ENCODE data around the gene MED13.

Gene MED13

DNA sequence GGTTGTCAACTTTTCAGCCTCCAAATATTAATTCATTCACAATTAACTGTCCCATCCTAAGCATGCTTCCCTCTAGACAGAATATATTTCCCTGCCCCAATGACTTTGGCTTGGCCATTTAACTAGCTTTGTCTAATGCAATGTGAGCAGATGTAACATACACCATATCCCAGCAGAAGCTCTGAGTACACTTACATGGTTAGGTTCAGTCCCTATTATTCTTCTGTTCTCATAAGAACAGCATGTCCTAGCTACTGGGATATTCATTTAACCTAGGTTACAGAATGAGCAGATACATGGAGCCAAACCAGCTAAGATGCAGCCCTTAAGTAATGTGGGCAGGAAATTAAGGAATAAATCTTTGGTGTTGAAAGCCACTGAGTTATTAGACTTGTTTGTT, 31.8 kb downstream of the MED13 start:
- TF ChIP-seq, protein P1, sequence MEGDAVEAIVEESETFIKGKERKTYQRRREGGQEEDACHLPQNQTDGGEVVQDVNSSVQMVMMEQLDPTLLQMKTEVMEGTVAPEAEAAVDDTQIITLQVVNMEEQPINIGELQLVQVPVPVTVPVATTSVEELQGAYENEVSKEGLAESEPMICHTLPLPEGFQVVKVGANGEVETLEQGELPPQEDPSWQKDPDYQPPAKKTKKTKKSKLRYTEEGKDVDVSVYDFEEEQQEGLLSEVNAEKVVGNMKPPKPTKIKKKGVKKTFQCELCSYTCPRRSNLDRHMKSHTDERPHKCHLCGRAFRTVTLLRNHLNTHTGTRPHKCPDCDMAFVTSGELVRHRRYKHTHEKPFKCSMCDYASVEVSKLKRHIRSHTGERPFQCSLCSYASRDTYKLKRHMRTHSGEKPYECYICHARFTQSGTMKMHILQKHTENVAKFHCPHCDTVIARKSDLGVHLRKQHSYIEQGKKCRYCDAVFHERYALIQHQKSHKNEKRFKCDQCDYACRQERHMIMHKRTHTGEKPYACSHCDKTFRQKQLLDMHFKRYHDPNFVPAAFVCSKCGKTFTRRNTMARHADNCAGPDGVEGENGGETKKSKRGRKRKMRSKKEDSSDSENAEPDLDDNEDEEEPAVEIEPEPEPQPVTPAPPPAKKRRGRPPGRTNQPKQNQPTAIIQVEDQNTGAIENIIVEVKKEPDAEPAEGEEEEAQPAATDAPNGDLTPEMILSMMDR (conservative IDR thresholded peaks at IDR 0.05): no peak

DNA sequence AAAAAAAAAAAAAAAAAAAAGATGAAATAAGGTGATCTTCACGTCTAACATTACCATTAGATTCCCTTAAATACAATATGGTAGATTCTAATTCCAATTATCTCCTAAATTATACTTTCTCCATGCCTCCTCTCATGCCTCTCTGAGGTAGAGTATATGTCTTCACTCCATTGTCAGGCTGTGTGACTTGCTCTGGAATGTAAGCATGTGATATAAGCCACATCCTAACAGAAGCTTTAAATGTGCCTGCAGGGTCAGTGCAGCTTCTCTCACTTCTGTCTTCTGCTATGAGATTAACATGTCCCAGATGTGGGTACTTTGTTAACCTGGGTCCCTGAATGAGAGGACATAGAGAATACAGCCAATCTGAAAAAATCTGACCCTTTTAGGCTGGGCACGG, 32.6 kb downstream of the MED13 start:
- H3K27ac ChIP-seq: no peak overlapping the region
- TF ChIP-seq, protein P1 (conservative IDR thresholded peaks at IDR 0.05): no peak

More for the DNA sequence above, 31.8 kb downstream of the MED13 start:
- H3K27ac ChIP-seq: no peak overlapping the region

DNA sequence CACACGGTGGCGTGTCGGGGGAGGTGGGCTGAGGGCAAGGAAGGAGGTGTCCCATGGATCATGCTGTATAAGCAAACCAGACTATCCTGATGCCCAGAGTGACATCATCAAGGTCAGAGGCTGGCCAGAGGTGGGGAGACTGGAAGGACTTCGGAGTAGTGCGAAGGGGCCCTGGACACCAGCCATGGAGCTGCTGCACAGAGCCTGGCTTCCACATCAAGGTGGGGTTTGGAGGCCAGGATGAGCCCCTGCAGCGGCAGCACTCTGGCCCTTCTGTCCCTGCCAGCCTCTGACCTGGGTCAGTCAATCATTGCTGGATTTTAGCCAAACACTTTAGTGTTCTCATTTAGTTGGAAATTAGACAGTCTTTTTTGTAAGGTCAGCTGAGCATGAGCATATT, 34.8 kb downstream of the MED13 start:
- TF ChIP-seq, protein P1 (conservative IDR thresholded peaks at IDR 0.05): no peak
- H3K27ac ChIP-seq: no peak overlapping the region

DNA sequence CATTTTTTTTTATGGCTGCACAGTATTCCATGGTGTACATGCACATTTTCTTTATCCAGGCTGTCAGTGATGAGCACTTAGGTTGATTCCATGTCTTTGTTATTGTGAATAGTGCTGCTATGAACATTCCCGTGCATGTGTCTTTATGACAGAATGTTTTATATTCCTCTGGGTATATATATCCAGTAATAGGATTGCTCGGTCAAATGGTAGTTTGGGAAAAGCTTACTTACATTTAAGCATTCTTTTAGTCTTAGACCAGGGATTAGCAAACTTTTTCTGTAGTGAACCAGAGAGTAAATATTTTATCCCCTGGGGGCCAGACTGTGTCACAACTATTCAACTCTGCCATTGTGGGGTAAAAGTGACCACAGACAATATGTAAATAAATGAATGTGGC, 40.2 kb downstream of the MED13 start:
- TF ChIP-seq, protein P1 (conservative IDR thresholded peaks at IDR 0.05): no peak
- H3K27ac ChIP-seq: no peak overlapping the region

DNA sequence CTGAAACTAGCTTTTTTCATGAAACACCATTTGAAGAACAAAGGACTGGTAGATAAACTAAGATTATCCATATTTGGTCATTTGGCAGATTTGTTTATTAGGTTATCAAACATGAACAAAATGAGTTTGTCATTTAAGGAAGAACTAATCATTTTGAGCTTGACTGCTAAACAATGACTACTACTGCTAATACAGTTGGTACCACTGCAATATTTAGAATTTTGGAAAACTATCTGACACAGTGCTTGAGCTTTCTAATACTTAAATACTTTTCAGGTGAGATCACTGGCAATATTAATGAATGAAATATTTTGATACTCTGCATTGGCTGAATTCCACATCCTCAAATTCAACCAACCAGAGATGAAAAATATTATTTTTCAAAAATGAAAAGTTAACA, 47.2 kb downstream of the MED13 start:
- TF ChIP-seq, protein P1 (conservative IDR thresholded peaks at IDR 0.05): no peak
- H3K27ac ChIP-seq: no peak overlapping the region

DNA sequence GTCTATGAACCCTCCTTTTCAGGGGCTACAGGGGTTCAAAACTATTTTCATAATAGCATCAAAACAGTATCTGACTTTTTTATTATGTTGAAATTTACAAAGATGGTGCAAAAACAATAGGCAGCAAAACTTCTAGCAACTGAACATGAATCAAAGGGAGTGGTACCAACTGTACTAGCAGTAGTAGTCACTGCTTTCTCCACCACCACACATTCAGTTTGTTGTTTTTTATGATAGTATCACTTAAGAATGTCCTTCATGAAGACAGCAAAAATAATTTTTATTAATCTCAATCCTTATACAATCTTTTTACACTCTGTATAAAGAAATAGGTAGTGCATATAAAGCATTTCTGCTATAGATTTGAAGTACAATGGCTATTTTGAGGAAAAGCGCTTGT, 47.6 kb downstream of the MED13 start:
- TF ChIP-seq, protein P1 (conservative IDR thresholded peaks at IDR 0.05): no peak
- no peak overlapping the region for H3K27ac ChIP-seq

DNA sequence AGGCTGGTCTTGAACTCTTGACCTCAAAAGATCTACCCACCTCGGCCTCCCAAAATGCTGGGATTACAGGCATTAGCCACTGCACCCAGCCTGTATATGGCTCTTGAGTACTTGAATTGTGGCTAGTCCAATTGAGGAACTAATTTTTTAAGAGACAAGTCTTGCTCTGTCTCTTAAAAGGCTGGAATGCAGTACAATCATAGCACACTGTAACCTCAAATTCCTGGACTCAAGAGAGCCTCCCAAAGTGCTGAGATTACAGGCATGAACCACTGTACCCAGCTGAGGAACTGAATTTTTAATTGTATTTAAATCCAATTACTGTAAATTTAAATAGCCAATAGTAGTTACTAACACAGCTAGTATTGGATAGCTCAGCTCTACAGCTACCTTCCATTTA, 50.6 kb downstream of the MED13 start:
- no peak overlapping the region for H3K27ac ChIP-seq
- TF ChIP-seq, protein P1 (conservative IDR thresholded peaks at IDR 0.05): no peak

DNA sequence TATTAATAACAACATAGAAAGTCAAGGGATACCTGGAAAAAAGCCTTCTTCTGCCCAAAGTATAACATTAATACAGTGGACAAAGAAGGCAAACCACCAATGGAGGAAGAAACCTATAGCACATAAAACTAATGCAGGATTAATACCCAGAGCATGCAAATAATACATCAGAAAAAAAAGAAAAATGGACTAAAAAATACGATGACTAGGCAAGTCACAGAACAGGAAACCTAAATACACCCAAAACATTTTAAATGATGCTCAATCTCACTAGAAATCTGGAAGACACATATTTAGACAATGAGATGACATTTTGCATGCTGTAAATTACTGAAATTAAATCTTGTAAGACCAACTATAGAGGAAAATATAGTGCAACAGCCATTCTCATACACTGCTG, 55.9 kb downstream of the MED13 start:
- no peak overlapping the region for H3K27ac ChIP-seq
- TF ChIP-seq, protein P1 (conservative IDR thresholded peaks at IDR 0.05): no peak

All from VCaP (cell line).